Measurements from ENCODE around the gene AMFR. TPM values are rescaled to one million over a fixed set of nuclear protein-coding genes. Genes with fewer than 3 reads are reported as not detected.
"Not testable (repeated sequence)": the region's sequence is repeated elsewhere in the genome, so short reads cannot be mapped to it uniquely, and the experiment has no call there.

AMFR gene
- total and polyA plus RNA-seq, 4 donors, result 43.3 to 309 (median 98.4) TPM

- H3K4me3 ChIP-seq (ENCODE audit: low read depth in 1 of 3, low read length in 3 of 3); H3K27ac ChIP-seq (ENCODE audit: low read depth in 1 of 2, low read length in 2 of 2); H3K9me3 ChIP-seq (ENCODE audit: control insufficient read depth in 4 of 4, low read length in 3 of 4); DNase-seq (ENCODE audit: low spot score); H3K9ac ChIP-seq (ENCODE audit: low read depth in 1 of 2, low read length in 2 of 2); H3K27me3 ChIP-seq (ENCODE audit: control insufficient read depth in 4 of 4, insufficient read depth in 4 of 4, low read length in 3 of 4): not testable (repeated sequence)
- WGBS, result 96% methylated on average over 3 of the region's 3 CpGs
- Histone ChIP-seq H3K4me1 (ENCODE audit: control insufficient read depth in 4 of 4, insufficient read depth in 4 of 4, low read length in 3 of 4) (peaks cover 11 to 40% (median 31%) of the 10 kb centered on the region in 4 donors), H3K36me3 (ENCODE audit: control insufficient read depth in 4 of 4, insufficient read depth in 3 of 4, low read depth in 1 of 4, low read length in 3 of 4) (peaks cover 2 to 15% (median 4%) of the 10 kb centered on the region in 4 donors)
Observed at GRCh38 chr16:56380778-56381485, 44.4 kb downstream of the AMFR start.

- H3K9me3 ChIP-seq (ENCODE audit: control insufficient read depth in 4 of 4, low read length in 3 of 4); H3K4me3 ChIP-seq (ENCODE audit: low read depth in 1 of 3, low read length in 3 of 3); DNase-seq (ENCODE audit: low spot score); H3K27ac ChIP-seq (ENCODE audit: low read depth in 1 of 2, low read length in 2 of 2); H3K9ac ChIP-seq (ENCODE audit: low read depth in 1 of 2, low read length in 2 of 2); H3K27me3 ChIP-seq (ENCODE audit: control insufficient read depth in 4 of 4, insufficient read depth in 4 of 4, low read length in 3 of 4): not testable (repeated sequence)
- Histone ChIP-seq H3K4me1 (ENCODE audit: control insufficient read depth in 4 of 4, insufficient read depth in 4 of 4, low read length in 3 of 4) (peaks cover 8 to 27% (median 20%) of the 10 kb centered on the region in 4 donors), H3K36me3 (ENCODE audit: control insufficient read depth in 4 of 4, insufficient read depth in 3 of 4, low read depth in 1 of 4, low read length in 3 of 4) (peaks cover 0 to 11% (median 3%) of the 10 kb centered on the region in 4 donors)
- 96% methylated on average over 6 of the region's 6 CpGs for WGBS
Observed at GRCh38 chr16:56379044-56379443, 46.3 kb downstream of the AMFR start.

GRCh38 chr16:56375792-56376191 lies 49.6 kb downstream of the AMFR start:
- 76% methylated on average over 6 of the region's 6 CpGs for WGBS
- H3K36me3 ChIP-seq (ENCODE audit: control insufficient read depth in 4 of 4, insufficient read depth in 3 of 4, low read depth in 1 of 4, low read length in 3 of 4), result not testable (repeated sequence)

GRCh38 chr16:56373003-56373402 lies 52.3 kb downstream of the AMFR start:
- H3K27ac ChIP-seq (ENCODE audit: low read depth in 1 of 2, low read length in 2 of 2), result no peak overlapping the region
- WGBS, result 91% methylated on average over 4 of the region's 4 CpGs
- H3K9ac ChIP-seq (ENCODE audit: low read depth in 1 of 2, low read length in 2 of 2), result no peak overlapping the region
- H3K27me3 ChIP-seq (ENCODE audit: control insufficient read depth in 4 of 4, insufficient read depth in 4 of 4, low read length in 3 of 4), result no peaks in the 10 kb centered on the region
- H3K36me3 ChIP-seq (ENCODE audit: control insufficient read depth in 4 of 4, insufficient read depth in 3 of 4, low read depth in 1 of 4, low read length in 3 of 4), result peaks cover 0 to 7% (median 3%) of the 10 kb centered on the region in 4 donors
- no peak overlapping the region for H3K4me3 ChIP-seq (ENCODE audit: low read depth in 1 of 3, low read length in 3 of 3)
- H3K4me1 ChIP-seq (ENCODE audit: control insufficient read depth in 4 of 4, insufficient read depth in 4 of 4, low read length in 3 of 4), result peaks cover 10 to 53% (median 30%) of the 10 kb centered on the region in 4 donors
- DNase-seq (ENCODE audit: low spot score), result no peak
- no peaks in the 10 kb centered on the region for H3K9me3 ChIP-seq (ENCODE audit: control insufficient read depth in 4 of 4, low read length in 3 of 4)
- no peak for TF ChIP-seq GABPA (IDR thresholded peaks at IDR 0.05 in 1 of 2, conservative IDR thresholded peaks at IDR 0.05 in 1 of 2)
- no peak for TF ChIP-seq TAF1 (conservative IDR thresholded peaks at IDR 0.05)
- no peak for TF ChIP-seq HNF4A (conservative IDR thresholded peaks at IDR 0.05)
- TF ChIP-seq NR2F2 (IDR thresholded peaks at IDR 0.05), result no peak
- TF ChIP-seq CTCF (IDR thresholded peaks at IDR 0.05; ENCODE audit: low read depth, low read length, missing input control), result no peak
- no peak for TF ChIP-seq JUND (IDR thresholded peaks at IDR 0.05)
- TF ChIP-seq EGR1 (IDR thresholded peaks at IDR 0.05; ENCODE audit: low read depth in 2 of 2), result no peak
- no peak for TF ChIP-seq ZBTB33 (IDR thresholded peaks at IDR 0.05)
- TF ChIP-seq, protein P1, sequence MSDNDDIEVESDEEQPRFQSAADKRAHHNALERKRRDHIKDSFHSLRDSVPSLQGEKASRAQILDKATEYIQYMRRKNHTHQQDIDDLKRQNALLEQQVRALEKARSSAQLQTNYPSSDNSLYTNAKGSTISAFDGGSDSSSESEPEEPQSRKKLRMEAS (IDR thresholded peaks at IDR 0.05), result no peak
- TF ChIP-seq YY1 (IDR thresholded peaks at IDR 0.05), result no peak
- no peak for TF ChIP-seq HNF4G (IDR thresholded peaks at IDR 0.05)
- TF ChIP-seq FOXA1 (IDR thresholded peaks at IDR 0.05), result no peak
- TF ChIP-seq, protein P2, sequence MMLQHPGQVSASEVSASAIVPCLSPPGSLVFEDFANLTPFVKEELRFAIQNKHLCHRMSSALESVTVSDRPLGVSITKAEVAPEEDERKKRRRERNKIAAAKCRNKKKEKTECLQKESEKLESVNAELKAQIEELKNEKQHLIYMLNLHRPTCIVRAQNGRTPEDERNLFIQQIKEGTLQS (IDR thresholded peaks at IDR 0.05), result no peak
- TF ChIP-seq RAD21 (IDR thresholded peaks at IDR 0.05), result no peak
- TF ChIP-seq FOXA2 (IDR thresholded peaks at IDR 0.05), result no peak
- TF ChIP-seq SP1 (IDR thresholded peaks at IDR 0.05), result no peak
- TF ChIP-seq RXRA (IDR thresholded peaks at IDR 0.05), result no peak

More at GRCh38 chr16:56375792-56376191, 49.6 kb downstream of the AMFR start:
- not testable (repeated sequence) for H3K9ac ChIP-seq (ENCODE audit: low read depth in 1 of 2, low read length in 2 of 2); H3K9me3 ChIP-seq (ENCODE audit: control insufficient read depth in 4 of 4, low read length in 3 of 4); DNase-seq (ENCODE audit: low spot score); H3K27me3 ChIP-seq (ENCODE audit: control insufficient read depth in 4 of 4, insufficient read depth in 4 of 4, low read length in 3 of 4); H3K4me3 ChIP-seq (ENCODE audit: low read depth in 1 of 3, low read length in 3 of 3); H3K27ac ChIP-seq (ENCODE audit: low read depth in 1 of 2, low read length in 2 of 2)
- peaks cover 8 to 30% (median 16%) of the 10 kb centered on the region in 4 donors for H3K4me1 ChIP-seq (ENCODE audit: control insufficient read depth in 4 of 4, insufficient read depth in 4 of 4, low read length in 3 of 4)

Measured in liver (tissue), 9 donors.